Tibial artery (tissue), 4 donors: ENCODE measurements around the gene ZC3HAV1.
A peak's percentile ranks its signal among the peaks of the same experiment; 100 is the strongest.

Source experiments
- DNase-seq, 2 donors: peaks; one replicate each; pipeline ENCODE4 v3.0.0-alpha.2; 2019
- H3K27ac ChIP-seq, 2 donors: fragments of 200-600 bp; sonication (generic) in 1 of 2; 1 replicate in 1 of 2; 2 replicates in 1 of 2; pipeline ENCODE4 v1.5.1; 2018 to 2019; ENCODE audit warnings: mild to moderate bottlenecking in 1 of 2
- H3K27me3 ChIP-seq, 2 donors: fragments of 200-600 bp; sonication (generic) in 1 of 2; one replicate each; pipeline versions ENCODE4 v1.5.1 to v1.6.0; 2016 to 2019
- H3K36me3 ChIP-seq, 3 donors: fragments of 200-600 bp; sonication (generic) in 2 of 3; one replicate each; pipeline ENCODE4 v1.5.1; 2016 to 2019; ENCODE audit warnings: mild to moderate bottlenecking in 2 of 3
- H3K4me1 ChIP-seq, 4 donors: fragments of 200-600 bp; sonication (generic) in 2 of 4; 1 replicate in 3 of 4; 2 replicates in 1 of 4; pipeline ENCODE4 v1.5.1; 2016 to 2019
- H3K4me3 ChIP-seq, 2 donors: fragments of 200-600 bp; sonication (generic) in 1 of 2; 1 replicate in 1 of 2; 2 replicates in 1 of 2; pipeline ENCODE4 v1.5.1; 2018 to 2019; ENCODE audit warnings: mild to moderate bottlenecking in 2 of 2
- H3K9me3 ChIP-seq, 3 donors: fragments of 200-600 bp; sonication (generic) in 1 of 3; one replicate each; pipeline ENCODE4 v1.5.1; 2016 to 2019
- CTCF ChIP-seq, 2 experiments: fragments of 200-600 bp in 1 of 2; fragments of 450-650 bp in 1 of 2; IDR thresholded peaks; one replicate each; pipeline ENCODE4 v1.5.1; 2017 to 2019; ENCODE audit warnings: antibody characterized with exemption in 2 of 2, mild to moderate bottlenecking in 1 of 2, moderate library complexity in 1 of 2
- intact Hi-C: fragments of 100-400 bp; cut with DNase I; formaldehyde crosslinking; loops from one replicate; pipeline ENCODE4 v1.15.0; 2023; ENCODE audit warnings: low total_unique reads

Gene ZC3HAV1

GRCh38 chr7:139109188-139109982 is at the start of gene ZC3HAV1:
ZC3HAV1 (minus strand) TSS chr7:139109720; CDS start chr7:139109331, 389 bp downstream.
- Histone ChIP-seq H3K27me3 (no peaks in the 10 kb centered on the region), H3K4me1 (peaks cover 0 to 32% (median 9%) of the 10 kb centered on the region in 4 donors), H3K9me3 (no peaks in the 10 kb centered on the region), H3K27ac (peak within 1 kb of the TSS; percentile 94 to 98), H3K36me3 (no peaks in the 10 kb centered on the region), H3K4me3 (peak within 1 kb of the TSS; percentile 82 to 95)
- DNase-seq, result peak; percentile 87 to 90
- TF ChIP-seq CTCF (IDR thresholded peaks at IDR 0.05), result no peak
- intact Hi-C loops, result no loop called here

GRCh38 chr7:139153832-139154231 is 44.3 kb upstream of the ZC3HAV1 start:
- H3K4me3 ChIP-seq, result no peak overlapping the region
- no peaks in the 10 kb centered on the region for H3K4me1 ChIP-seq
- TF ChIP-seq CTCF (IDR thresholded peaks at IDR 0.05), result no peak
- peaks cover 0 to 3% (median 0%) of the 10 kb centered on the region in 3 donors for H3K9me3 ChIP-seq
- intact Hi-C loops, result no loop called here
- no peaks in the 10 kb centered on the region for H3K27me3 ChIP-seq
- H3K27ac ChIP-seq, result no peak overlapping the region
- peaks cover 4 to 21% (median 9%) of the 10 kb centered on the region in 3 donors for H3K36me3 ChIP-seq
- no peak for DNase-seq

- H3K9me3 ChIP-seq, result no peaks in the 10 kb centered on the region
- no peaks in the 10 kb centered on the region for H3K4me1 ChIP-seq
- no peak overlapping the region for H3K27ac ChIP-seq
- H3K4me3 ChIP-seq, result no peak overlapping the region
- no peak for TF ChIP-seq CTCF (IDR thresholded peaks at IDR 0.05)
- H3K27me3 ChIP-seq, result no peaks in the 10 kb centered on the region
- peaks cover 0 to 26% (median 16%) of the 10 kb centered on the region in 3 donors for H3K36me3 ChIP-seq
- no peak for DNase-seq
- intact Hi-C loops, result no loop called here
Observed at GRCh38 chr7:139152149-139152548, 42.6 kb upstream of the ZC3HAV1 start.

- intact Hi-C loops, result no loop called here
Observed at GRCh38 chr7:139139150-139139549, 29.6 kb upstream of the ZC3HAV1 start.

More at GRCh38 chr7:139139150-139139549, 29.6 kb upstream of the ZC3HAV1 start:
- H3K27me3 ChIP-seq, result no peaks in the 10 kb centered on the region
- peaks cover 0 to 7% (median 4%) of the 10 kb centered on the region in 4 donors for H3K4me1 ChIP-seq
- DNase-seq, result no peak
- H3K9me3 ChIP-seq, result no peaks in the 10 kb centered on the region
- H3K27ac ChIP-seq, result no peak overlapping the region
- peaks cover 5 to 23% (median 8%) of the 10 kb centered on the region in 3 donors for H3K36me3 ChIP-seq
- no peak overlapping the region for H3K4me3 ChIP-seq
- no peak for TF ChIP-seq CTCF (IDR thresholded peaks at IDR 0.05)
